ENCODE measurements around the gene MINDY1.

Gene MINDY1

GRCh38 chr1:151010346-151010726, 3.6 kb upstream of the MINDY1 start:
- Histone ChIP-seq H3K36me3 (ENCODE audit: control insufficient read depth, low read length) (0 out of 2 replicates have a peak, but pooled peaks cover 3% of the 10 kb centered on the region), H3K79me2 (ENCODE audit: control insufficient read depth, low read length) (peaks cover 24% of the 10 kb centered on the region), H3K27me3 (ENCODE audit: control insufficient read depth, low read length) (no peaks in the 10 kb centered on the region), H3K9me3 (ENCODE audit: control insufficient read depth, insufficient read depth, low read length) (no peaks in the 10 kb centered on the region), H4K20me1 (ENCODE audit: control insufficient read depth, insufficient read depth, low read depth, low read length) (no peaks in the 10 kb centered on the region), H3K9me2 (replicated peaks; ENCODE audit: control insufficient read depth, low read length) (no peaks in the 10 kb centered on the region), H3K4me2 (ENCODE audit: low read length) (no peak overlapping the region), H3F3A (ENCODE audit: control insufficient read depth, insufficient read depth) (peaks cover 6% of the 10 kb centered on the region), H3K27ac (ENCODE audit: low read depth, low read length) (no peak overlapping the region), H3K4me3 (ENCODE audit: low read length) (no peak overlapping the region), H3K4me1 (ENCODE audit: control insufficient read depth, low read length) (peaks cover 38% of the 10 kb centered on the region)
- TF ChIP-seq EZH2phosphoT487 (IDR thresholded peaks at IDR 0.05; ENCODE audit: borderline replicate concordance, low read length), result no peak
- no peak for TF ChIP-seq CTCF (IDR thresholded peaks at IDR 0.05; ENCODE audit: low read depth, low read length, poor library complexity, severe bottlenecking)

GRCh38 chr1:151009674-151010345, 3.1 kb upstream of the MINDY1 start:
- H3K9me3 ChIP-seq (ENCODE audit: control insufficient read depth, insufficient read depth, low read length), result no peaks in the 10 kb centered on the region
- H3K36me3 ChIP-seq (ENCODE audit: control insufficient read depth, low read length), result 0 out of 2 replicates have a peak, but pooled peaks cover 3% of the 10 kb centered on the region
- H3K4me3 ChIP-seq (ENCODE audit: low read length), result peak overlapping the region; percentile 96
- no peaks in the 10 kb centered on the region for H3K27me3 ChIP-seq (ENCODE audit: control insufficient read depth, low read length)
- peaks cover 6% of the 10 kb centered on the region for H3F3A ChIP-seq (ENCODE audit: control insufficient read depth, insufficient read depth)
- H4K20me1 ChIP-seq (ENCODE audit: control insufficient read depth, insufficient read depth, low read depth, low read length), result no peaks in the 10 kb centered on the region
- no peaks in the 10 kb centered on the region for H3K9me2 ChIP-seq (replicated peaks; ENCODE audit: control insufficient read depth, low read length)
- H3K79me2 ChIP-seq (ENCODE audit: control insufficient read depth, low read length), result peaks cover 24% of the 10 kb centered on the region
- H3K4me2 ChIP-seq (ENCODE audit: low read length), result peak overlapping the region; percentile 90
- TF ChIP-seq EZH2phosphoT487 (IDR thresholded peaks at IDR 0.05; ENCODE audit: borderline replicate concordance, low read length) (no peak), CTCF (IDR thresholded peaks at IDR 0.05; ENCODE audit: low read depth, low read length, poor library complexity, severe bottlenecking) (no peak)
- no peak overlapping the region for H3K27ac ChIP-seq (ENCODE audit: low read depth, low read length)
- peaks cover 41% of the 10 kb centered on the region for H3K4me1 ChIP-seq (ENCODE audit: control insufficient read depth, low read length)

- TF ChIP-seq CTCF (IDR thresholded peaks at IDR 0.05; ENCODE audit: low read depth, low read length, poor library complexity, severe bottlenecking), result no peak
- no peak for TF ChIP-seq EZH2phosphoT487 (IDR thresholded peaks at IDR 0.05; ENCODE audit: borderline replicate concordance, low read length)
- peaks cover 6% of the 10 kb centered on the region for H3F3A ChIP-seq (ENCODE audit: control insufficient read depth, insufficient read depth)
- no peaks in the 10 kb centered on the region for H3K9me2 ChIP-seq (replicated peaks; ENCODE audit: control insufficient read depth, low read length)
- H4K20me1 ChIP-seq (ENCODE audit: control insufficient read depth, insufficient read depth, low read depth, low read length), result no peaks in the 10 kb centered on the region
- H3K4me2 ChIP-seq (ENCODE audit: low read length), result peak overlapping the region; percentile 90
- peaks cover 24% of the 10 kb centered on the region for H3K79me2 ChIP-seq (ENCODE audit: control insufficient read depth, low read length)
- H3K9me3 ChIP-seq (ENCODE audit: control insufficient read depth, insufficient read depth, low read length), result no peaks in the 10 kb centered on the region
- H3K27me3 ChIP-seq (ENCODE audit: control insufficient read depth, low read length), result no peaks in the 10 kb centered on the region
- H3K27ac ChIP-seq (ENCODE audit: low read depth, low read length), result no peak overlapping the region
- 0 out of 2 replicates have a peak, but pooled peaks cover 3% of the 10 kb centered on the region for H3K36me3 ChIP-seq (ENCODE audit: control insufficient read depth, low read length)
- peak overlapping the region; percentile 96 for H3K4me3 ChIP-seq (ENCODE audit: low read length)
- H3K4me1 ChIP-seq (ENCODE audit: control insufficient read depth, low read length), result peaks cover 45% of the 10 kb centered on the region
Observed at GRCh38 chr1:151009206-151009587, 2.5 kb upstream of the MINDY1 start.

Measured in DOHH2 (cell line).